ENCODE data around the gene CNGA3.

Gene CNGA3

GRCh38 chr2:98357849-98358248 lies 11.6 kb downstream of the CNGA3 start:
- H3K4me3 ChIP-seq (ENCODE audit: control insufficient read depth, low read depth, low read length): no peak overlapping the region
- no peak for TF ChIP-seq CTCF (conservative IDR thresholded peaks at IDR 0.05; ENCODE audit: control insufficient read depth, insufficient read depth, low read depth, low read length)
- DNase-seq (ENCODE audit: low read depth): no peak

DNA sequence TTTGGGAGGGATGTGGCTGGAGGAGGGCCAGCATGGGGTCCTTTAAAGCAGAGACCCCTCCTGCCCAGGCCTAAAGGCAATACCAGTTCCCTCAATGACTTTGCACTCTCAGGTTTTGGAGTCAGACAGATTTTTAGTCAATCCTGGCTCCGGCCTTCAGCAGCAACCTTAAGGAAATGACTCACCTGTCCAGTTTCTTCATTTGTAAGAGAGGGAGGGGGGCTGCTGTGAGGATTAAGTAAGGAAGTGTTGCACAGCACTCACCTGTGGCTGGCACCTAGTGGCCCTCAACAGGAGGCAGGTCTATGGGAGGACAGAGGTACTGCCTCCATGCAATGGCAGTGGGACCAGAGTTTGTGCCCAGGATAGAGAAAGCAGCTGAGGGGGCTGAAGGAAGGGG lies 13.7 kb downstream of the CNGA3 start:
- TF ChIP-seq CTCF (conservative IDR thresholded peaks at IDR 0.05; ENCODE audit: control insufficient read depth, insufficient read depth, low read depth, low read length): no peak
- H3K4me3 ChIP-seq (ENCODE audit: control insufficient read depth, low read depth, low read length): no peak overlapping the region
- no peak for DNase-seq (ENCODE audit: low read depth)

GRCh38 chr2:98367721-98368120 lies 21.5 kb downstream of the CNGA3 start:
- H3K4me3 ChIP-seq (ENCODE audit: control insufficient read depth, low read depth, low read length): no peak overlapping the region
- no peak for DNase-seq (ENCODE audit: low read depth)
- TF ChIP-seq CTCF (conservative IDR thresholded peaks at IDR 0.05; ENCODE audit: control insufficient read depth, insufficient read depth, low read depth, low read length): no peak

DNA sequence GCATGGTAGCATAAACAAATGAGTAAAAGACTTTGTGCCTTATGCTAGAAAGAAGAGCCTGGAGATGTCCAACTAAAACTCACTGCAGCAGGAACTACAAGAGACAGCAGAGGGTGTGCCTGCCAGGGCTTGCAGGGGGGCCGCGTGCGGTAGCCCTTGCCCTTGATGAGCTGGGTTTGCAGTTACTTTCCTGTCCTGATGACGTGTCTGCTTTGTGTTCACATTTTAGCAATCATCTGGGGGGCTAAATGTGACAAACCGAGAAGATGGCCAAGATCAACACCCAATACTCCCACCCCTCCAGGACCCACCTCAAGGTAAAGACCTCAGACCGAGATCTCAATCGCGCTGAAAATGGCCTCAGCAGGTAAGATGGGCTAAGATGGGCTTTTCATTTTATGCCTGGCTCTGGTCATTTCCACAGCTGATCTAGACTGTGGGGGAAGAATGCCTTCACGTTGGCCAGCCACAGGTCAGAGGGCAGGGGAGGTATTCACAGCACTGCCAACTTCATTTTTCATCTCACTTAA lies 23.5 kb downstream of the CNGA3 start:
- TF ChIP-seq CTCF (conservative IDR thresholded peaks at IDR 0.05; ENCODE audit: control insufficient read depth, insufficient read depth, low read depth, low read length): no peak

DNA sequence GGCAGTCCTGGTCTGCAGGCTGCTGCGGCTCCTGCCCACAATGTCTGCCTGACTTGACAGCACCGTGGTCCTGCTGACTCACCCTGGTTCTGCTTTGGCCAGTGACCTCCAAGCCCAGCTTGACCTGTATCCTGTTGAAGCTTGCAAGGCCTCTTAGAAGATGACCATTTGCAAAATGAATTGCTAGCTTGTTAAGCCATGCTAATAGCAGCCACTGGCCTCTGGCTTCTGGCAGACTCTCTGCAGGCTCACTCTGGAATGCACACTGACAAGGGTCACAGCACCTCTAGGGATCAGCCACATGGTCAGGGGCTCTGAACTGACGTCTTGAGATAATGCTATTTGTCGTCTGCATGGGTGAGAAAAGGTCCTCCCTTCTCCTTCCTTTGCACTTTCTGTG lies 25.9 kb downstream of the CNGA3 start:
- no peak for TF ChIP-seq CTCF (conservative IDR thresholded peaks at IDR 0.05; ENCODE audit: control insufficient read depth, insufficient read depth, low read depth, low read length)
- no peak for DNase-seq (ENCODE audit: low read depth)
- H3K4me3 ChIP-seq (ENCODE audit: control insufficient read depth, low read depth, low read length): no peak overlapping the region

More for the DNA sequence above, 23.5 kb downstream of the CNGA3 start:
- H3K4me3 ChIP-seq (ENCODE audit: control insufficient read depth, low read depth, low read length): no peak overlapping the region
- no peak for DNase-seq (ENCODE audit: low read depth)

DNA sequence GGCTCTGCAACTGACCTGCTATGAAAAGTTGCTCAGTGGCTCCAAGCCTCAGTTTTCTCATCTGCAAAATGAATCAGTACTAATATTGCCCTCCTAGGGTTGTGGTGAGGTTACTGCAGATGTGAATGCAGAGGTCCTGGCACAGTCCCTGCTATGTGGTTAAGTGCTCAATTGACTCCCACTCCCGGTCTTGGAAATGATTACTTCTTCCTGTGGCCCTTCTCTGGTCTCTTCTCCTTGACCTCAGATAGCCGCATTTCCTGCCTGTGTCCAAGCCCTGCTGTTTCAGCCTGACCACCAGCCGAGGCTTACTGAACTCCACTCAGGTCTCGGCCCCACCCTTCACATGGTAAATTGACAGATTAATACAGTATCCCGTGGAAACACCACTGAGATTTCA lies 26.3 kb downstream of the CNGA3 start:
- no peak overlapping the region for H3K4me3 ChIP-seq (ENCODE audit: control insufficient read depth, low read depth, low read length)
- no peak for TF ChIP-seq CTCF (conservative IDR thresholded peaks at IDR 0.05; ENCODE audit: control insufficient read depth, insufficient read depth, low read depth, low read length)
- DNase-seq (ENCODE audit: low read depth): no peak

- no peak overlapping the region for H3K4me3 ChIP-seq (ENCODE audit: control insufficient read depth, low read depth, low read length)
- DNase-seq (ENCODE audit: low read depth): no peak
- TF ChIP-seq CTCF (conservative IDR thresholded peaks at IDR 0.05; ENCODE audit: control insufficient read depth, insufficient read depth, low read depth, low read length): no peak
Observed at GRCh38 chr2:98374286-98374685, 28.0 kb downstream of the CNGA3 start.

All from fibroblast of mammary gland (primary cell).